Lower leg skin (tissue), 3 donors: ENCODE results near the gene METTL25B.

ENCODE experiments used
- CTCF ChIP-seq, 3 donors: fragments of 450-650 bp; IDR thresholded peaks; one replicate each; pipeline ENCODE4 v1.5.1; 2016; ENCODE audit warnings: antibody characterized with exemption in 3 of 3, mild to moderate bottlenecking in 3 of 3, moderate library complexity in 2 of 3
- POLR2A ChIP-seq, 2 donors: fragments of 450-650 bp; IDR thresholded peaks; one replicate each; pipeline ENCODE4 v1.6.1; 2016 to 2017; ENCODE audit warnings: antibody characterized with exemption in 2 of 2, mild to moderate bottlenecking in 1 of 2, moderate library complexity in 1 of 2

DNA sequence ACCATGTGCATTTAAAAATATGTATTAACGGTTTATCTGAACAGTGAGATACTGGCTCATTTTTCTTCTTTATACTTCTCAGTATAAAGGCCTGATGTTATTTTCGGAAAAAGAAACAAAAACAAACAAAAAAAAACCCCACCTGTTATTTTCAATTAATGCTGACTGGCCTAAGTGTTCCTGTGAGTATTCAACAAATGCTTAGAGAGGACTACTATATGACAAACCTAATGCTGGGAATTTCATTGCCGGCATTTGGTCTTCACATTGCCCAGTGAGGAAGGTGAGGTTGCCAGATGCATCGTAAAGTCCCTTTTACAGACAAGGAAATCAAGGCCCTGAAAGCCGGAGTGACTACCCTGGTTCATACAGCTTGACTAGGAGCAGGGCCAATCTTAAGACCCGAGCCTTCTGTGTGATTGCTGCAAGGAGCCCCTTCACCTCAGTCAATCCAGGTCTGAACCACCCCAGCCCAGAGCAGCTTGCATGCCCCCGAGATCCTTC is 12.0 kb downstream of the METTL25B start:
- no peak for TF ChIP-seq POLR2A (IDR thresholded peaks at IDR 0.05)
- TF ChIP-seq CTCF (IDR thresholded peaks at IDR 0.05) = no peak
